ENCODE results near the gene SPEN.
"Not testable (repeated sequence)": the region's sequence is repeated elsewhere in the genome, so short reads cannot be mapped to it uniquely, and the experiment has no call there.

SPEN gene

GRCh38 chr1:15856888-15857287 is 9.4 kb downstream of the SPEN start:
- no peak for DNase-seq

GRCh38 chr1:15858069-15858670 is 10.7 kb downstream of the SPEN start:
- no peak for DNase-seq

DNA sequence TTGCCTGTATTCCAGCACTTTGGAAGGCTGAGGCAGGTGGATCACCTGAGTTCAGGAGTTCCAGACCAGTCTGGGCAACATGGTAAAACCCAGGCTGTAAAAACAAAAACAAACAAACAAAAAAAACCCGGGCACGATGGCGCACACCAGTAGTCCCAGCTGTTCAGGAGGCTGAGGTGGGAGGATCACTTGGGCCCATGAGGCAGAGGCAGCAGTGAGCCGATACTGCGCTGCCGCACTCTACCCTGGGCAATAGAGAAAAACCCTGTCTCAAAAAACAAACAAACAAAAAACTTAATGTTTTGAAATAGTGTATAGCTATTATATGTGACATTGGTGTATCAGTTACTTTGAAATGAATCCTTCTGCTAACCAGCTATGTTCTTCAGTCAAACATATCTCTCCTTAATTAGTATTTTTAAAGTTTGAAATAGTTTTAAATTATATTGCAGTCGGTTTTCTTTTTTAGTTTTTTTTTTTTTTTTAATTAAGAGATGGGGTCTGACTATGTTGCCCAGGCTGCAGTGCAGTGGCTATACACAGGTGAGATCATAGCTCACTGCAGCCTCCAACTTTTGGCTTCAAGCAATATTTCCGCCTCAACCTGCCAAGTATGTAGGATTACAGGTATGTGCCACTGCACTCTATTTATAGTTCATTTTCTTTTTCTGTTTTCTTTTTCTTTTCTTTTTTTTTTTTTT is 11.3 kb downstream of the SPEN start:
- no peak for DNase-seq

- DNase-seq, result no peak
Measured at GRCh38 chr1:15863156-15863901, 15.8 kb downstream of the SPEN start.

DNA sequence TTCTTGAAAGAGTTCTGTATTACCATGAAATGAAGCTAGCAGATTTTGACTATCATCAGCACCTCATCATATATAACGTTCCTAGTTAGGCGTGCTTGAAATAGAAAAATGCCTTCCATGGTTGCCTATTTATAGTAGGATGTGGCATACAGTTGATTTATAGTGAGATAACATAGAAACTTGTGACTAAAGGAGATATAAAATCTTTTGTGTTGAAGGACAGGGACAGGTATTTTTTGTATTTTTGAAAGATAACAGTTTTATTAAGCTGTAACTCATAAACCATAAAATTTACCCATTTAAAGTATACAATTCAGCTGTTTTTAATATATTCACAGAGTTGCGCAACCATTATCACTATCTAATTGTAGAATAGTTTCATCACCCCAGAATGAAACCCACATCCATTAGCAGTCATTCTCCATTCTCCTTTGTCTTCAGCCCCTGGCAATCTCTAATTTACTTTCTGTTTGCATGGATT is 19.3 kb downstream of the SPEN start:
- DNase-seq, result no peak

- no peak for DNase-seq
Measured at GRCh38 chr1:15867288-15867687, 19.8 kb downstream of the SPEN start.

GRCh38 chr1:15869413-15869812 is 21.9 kb downstream of the SPEN start:
- DNase-seq, result no peak

- DNase-seq, result no peak
Measured at GRCh38 chr1:15870421-15870820, 22.9 kb downstream of the SPEN start.

DNA sequence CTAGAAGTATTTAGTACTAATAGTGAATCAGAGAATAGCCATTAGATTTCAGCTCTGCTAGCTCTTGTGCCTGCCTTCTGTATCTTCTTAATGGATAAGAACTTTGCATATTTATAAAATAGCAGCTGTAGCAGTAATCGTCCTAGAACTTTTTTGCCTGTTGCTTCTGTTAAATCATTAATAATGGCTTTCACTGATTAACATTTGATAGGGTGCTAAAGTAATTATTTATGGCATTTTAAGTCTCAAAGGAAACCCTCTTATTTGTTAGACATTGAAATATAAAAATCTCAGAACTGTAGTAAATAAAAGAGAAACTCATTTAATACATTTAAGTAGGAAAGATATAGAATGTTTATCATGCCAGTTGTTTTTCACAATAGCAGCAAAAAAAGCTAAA is 27.0 kb downstream of the SPEN start:
- no peak for DNase-seq

DNA sequence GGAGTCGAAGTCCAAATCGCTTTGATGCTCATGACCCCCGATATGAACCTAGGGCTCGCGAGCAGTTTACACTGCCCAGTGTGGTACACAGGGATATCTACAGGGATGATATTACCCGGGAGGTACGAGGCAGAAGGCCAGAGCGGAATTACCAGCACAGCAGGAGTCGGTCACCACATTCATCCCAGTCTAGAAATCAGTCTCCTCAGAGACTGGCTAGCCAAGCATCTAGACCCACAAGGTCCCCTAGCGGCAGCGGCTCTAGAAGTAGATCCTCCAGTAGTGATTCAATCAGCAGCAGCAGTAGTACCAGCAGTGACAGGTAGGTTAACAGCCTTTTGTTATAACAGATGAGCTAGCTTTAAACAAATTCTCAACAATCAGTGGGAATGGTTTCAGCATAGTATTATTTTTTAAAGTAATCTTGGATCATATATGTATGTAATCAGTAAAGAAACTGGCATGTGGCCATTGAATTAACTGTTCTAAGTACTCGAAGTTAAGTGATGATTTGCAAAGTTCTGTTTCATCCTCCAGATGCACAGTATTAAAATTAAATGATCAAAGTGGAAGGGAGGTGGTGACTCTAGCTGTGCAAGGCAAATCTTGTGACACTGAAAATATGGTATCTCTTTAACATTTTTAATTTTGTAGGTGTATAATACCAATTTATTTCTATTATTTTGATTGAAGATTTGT is 29.0 kb downstream of the SPEN start:
- DNase-seq, result no peak

- no peak for DNase-seq
Measured at GRCh38 chr1:15881961-15882360, 34.5 kb downstream of the SPEN start.

- DNase-seq, result no peak
Measured at GRCh38 chr1:15882665-15883064, 35.2 kb downstream of the SPEN start.

- DNase-seq, result no peak
Measured at GRCh38 chr1:15883326-15883725, 35.8 kb downstream of the SPEN start.

DNA sequence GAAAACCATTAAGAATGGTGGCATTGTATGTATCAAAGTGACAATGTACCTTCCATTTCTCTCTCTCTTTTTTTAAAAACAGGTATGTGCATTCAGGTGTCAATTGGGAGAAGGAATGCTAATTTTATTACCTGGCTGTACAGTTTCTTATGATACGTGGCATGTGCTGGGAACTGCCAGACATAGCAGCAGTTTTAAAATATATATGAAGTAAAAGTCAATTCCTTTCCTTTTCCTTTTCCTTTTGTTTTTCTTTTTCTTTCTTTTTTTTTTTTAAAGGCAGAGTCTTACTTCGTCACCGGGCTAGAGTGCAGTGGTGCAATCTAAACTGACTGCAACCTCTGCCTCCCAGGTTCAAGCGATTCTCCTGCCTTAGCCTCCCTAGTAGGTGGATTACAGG is 37.0 kb downstream of the SPEN start:
- DNase-seq, result no peak

DNA sequence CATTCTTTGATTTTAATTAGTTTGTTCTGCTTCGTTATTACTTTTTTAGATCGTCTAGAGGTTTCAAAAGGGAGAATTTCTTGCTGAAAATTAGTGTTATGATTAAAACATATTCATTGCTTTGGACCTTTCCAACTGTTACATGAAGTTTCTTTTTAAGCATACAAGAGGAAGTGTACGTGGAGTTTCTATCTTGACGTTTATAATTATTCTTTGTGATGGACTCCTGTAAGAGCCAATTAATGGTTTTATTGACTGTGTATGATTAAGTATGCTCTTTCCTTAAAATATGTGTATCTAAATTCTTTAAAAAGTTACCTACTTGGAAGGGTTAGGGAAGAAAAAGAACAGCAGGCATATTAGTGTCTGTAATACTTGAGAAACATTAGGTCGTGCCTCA is 37.8 kb downstream of the SPEN start:
- DNase-seq, result no peak

DNA sequence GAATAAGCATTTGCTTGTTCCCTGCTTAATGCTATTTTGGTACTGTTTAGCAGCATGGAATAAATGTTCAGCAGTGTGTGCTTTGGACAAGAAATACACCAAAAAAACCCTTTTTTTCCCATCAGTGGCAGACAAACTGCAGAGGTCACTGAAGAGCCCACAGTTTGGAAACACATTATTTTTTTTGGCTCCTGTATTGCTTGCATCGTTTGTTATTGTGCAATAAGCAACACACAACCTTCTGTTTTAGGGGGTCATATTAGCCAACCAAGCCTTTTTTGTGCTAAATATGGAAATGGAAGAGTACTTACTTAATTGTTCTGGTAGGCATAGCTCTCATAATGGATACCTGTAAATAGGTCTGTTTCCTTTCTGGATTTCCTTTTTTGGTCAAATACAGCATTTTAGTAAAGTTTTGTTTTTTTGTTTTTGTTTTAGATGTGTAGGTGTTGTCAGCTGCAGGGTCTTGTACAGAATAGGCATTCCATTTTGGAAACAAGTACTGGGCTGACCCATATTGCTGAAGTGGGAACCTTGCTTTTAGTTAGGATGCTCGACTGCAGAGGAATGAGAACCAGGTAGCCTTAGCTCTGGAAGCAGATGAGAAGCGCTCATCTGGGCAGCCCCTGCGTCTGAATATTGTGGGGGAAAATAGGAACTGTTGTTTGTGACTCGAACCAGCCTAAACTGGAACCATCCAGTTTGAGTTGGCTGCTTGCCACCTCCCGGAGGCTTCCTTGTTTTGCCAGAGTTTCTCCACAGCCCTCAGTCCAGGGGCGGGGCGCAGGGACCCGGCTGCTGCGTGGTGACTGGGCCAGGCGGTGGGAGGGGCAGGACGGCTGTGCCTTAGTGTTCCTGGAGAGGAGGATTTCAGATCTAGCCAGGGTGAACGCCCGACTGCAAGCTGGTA is 38.4 kb downstream of the SPEN start:
- peak; percentile 28 to 39 for DNase-seq

GRCh38 chr1:15886611-15887167 is 39.2 kb downstream of the SPEN start:
- no peak for DNase-seq

GRCh38 chr1:15892857-15893599 is 45.5 kb downstream of the SPEN start:
- DNase-seq, result not testable (repeated sequence)

DNA sequence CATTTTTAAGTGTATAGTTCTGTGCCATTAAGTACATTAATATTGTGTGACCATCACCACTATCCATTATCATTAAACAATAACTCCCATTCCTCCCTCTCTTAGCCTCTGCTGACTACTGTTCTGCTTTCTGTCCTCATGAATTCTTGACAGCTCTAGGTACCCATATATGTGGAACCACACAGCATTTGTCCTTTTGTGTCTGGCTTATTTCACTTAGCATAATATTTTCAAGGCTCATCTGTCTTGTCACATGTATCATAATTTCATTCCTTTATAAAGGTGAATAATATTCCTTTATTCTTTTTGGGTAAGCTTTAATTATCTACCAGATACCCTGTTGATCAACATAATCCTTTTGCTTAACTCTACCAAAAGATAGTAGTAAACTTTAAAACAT is 47.7 kb downstream of the SPEN start:
- DNase-seq, result no peak

DNA sequence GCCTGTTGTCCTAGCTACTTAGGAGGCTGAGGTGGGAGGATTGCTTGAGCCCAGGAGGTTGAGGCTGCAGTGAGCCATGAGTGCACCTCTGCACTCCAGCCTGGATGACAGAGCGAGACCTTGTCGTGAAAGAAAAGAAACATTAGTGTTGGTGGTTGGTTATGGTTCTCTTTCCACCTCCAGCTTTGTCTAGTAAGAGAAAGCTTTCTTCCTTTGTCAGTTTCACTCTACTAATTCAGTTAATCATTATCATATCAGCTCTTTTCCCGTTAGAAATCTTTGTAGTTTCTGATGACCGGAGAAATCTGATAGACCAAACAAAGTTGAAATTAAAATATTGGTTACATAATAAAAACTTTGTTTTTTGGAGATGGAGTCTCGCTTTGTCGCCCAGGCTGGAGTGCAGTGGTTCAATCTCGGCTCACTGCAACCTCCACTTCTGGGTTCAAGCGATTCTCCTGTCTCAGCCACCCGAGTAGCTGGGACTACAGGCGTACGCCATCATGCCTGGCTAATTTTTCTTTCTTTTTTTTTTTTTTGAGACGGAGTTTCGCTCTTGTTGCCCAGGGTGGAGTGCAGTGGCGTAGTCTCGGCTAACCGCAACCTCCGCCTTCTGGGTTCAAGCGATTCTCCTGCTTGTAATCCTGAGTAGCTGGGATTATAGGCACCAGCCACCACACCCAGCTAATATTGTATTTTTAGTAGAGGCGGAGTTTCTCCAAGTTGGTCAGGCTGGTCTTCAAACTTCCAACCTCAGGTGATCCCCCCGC is 49.5 kb downstream of the SPEN start:
- not testable (repeated sequence) for DNase-seq

All from activated T-cell treated with anti-CD3 and anti-CD28 coated beads, Interleukin-2, amount 50 U/mL, for 48 hours (primary cell).